Adrenal gland (tissue), 5 donors: ENCODE results near the gene HPRT1.

Experiments
- POLR2A ChIP-seq, 2 donors: fragments of 450-650 bp; IDR thresholded peaks; one replicate each; pipeline ENCODE4 v1.6.1; 2017; ENCODE audit warnings: antibody characterized with exemption in 2 of 2, mild to moderate bottlenecking in 2 of 2, moderate library complexity in 1 of 2
- TF ChIP-seq, protein P1 (sequence below), 6 experiments: fragments of 450-650 bp in 4 of 6; fragments of 200-600 bp in 2 of 6; sonication (generic) in 1 of 6; IDR thresholded peaks; 1 replicate in 5 of 6; 2 replicates in 1 of 6; pipeline versions ENCODE4 v1.5.1 to v1.8.0; 2016 to 2021; ENCODE audit warnings: antibody characterized with exemption in 6 of 6, mild to moderate bottlenecking in 2 of 6, moderate library complexity in 1 of 6
- donor health status: DM: no; HTN: no; CAD: no.

DNA sequence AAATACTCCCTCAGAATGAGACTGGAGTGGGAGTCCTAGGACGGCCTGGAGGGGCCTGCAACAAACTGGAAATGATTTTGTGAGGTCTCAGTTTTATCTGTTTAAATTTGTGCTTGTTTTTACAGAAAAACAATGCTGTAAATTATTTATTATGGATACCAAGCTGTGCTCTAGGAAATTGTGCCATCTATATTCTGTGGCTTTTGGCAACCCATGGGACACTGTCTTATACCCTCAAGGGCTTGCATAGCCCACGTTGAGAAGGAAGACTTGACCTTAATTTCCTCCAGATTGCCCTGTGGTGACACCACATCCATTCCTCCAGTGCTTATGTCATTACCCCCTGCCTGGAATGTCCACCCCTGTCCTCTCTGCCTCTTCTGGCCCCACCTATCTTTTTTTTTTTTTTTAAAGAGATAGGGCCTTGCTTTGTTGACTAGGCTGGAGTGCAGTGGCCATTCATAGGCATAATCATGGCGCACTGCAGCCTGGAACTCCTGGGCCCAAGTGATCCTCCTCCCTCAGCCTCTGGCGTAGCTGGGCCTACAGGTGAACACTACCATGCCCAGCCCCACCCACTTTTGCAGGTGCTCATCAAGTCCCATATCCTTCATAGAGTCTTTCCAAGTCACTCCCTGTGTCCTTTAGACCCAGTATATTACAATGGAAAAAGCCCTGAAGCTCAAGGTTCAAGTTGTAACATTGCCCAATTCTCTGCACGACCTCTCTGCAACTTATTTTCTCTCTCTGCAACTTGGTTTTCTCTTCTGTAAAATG lies 77.4 kb downstream of the HPRT1 start:
- TF ChIP-seq, protein P1, sequence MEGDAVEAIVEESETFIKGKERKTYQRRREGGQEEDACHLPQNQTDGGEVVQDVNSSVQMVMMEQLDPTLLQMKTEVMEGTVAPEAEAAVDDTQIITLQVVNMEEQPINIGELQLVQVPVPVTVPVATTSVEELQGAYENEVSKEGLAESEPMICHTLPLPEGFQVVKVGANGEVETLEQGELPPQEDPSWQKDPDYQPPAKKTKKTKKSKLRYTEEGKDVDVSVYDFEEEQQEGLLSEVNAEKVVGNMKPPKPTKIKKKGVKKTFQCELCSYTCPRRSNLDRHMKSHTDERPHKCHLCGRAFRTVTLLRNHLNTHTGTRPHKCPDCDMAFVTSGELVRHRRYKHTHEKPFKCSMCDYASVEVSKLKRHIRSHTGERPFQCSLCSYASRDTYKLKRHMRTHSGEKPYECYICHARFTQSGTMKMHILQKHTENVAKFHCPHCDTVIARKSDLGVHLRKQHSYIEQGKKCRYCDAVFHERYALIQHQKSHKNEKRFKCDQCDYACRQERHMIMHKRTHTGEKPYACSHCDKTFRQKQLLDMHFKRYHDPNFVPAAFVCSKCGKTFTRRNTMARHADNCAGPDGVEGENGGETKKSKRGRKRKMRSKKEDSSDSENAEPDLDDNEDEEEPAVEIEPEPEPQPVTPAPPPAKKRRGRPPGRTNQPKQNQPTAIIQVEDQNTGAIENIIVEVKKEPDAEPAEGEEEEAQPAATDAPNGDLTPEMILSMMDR (IDR thresholded peaks at IDR 0.05): no peak
- no peak for TF ChIP-seq POLR2A (IDR thresholded peaks at IDR 0.05)
